HL-60/S4 (cell line): ENCODE results near the gene FASTK.

Source experiments
- in situ Hi-C: fragments of 300-500 bp; cut with MboI; formaldehyde crosslinking; loops from 2 replicates; pipeline ENCODE4 v1.14.3; 2022; ENCODE audit warnings: low sequenced_read_pairs

FASTK gene

GRCh38 chr7:151068069-151068773, 12.4 kb downstream of the FASTK start:
- in situ Hi-C loops: no loop called here

DNA sequence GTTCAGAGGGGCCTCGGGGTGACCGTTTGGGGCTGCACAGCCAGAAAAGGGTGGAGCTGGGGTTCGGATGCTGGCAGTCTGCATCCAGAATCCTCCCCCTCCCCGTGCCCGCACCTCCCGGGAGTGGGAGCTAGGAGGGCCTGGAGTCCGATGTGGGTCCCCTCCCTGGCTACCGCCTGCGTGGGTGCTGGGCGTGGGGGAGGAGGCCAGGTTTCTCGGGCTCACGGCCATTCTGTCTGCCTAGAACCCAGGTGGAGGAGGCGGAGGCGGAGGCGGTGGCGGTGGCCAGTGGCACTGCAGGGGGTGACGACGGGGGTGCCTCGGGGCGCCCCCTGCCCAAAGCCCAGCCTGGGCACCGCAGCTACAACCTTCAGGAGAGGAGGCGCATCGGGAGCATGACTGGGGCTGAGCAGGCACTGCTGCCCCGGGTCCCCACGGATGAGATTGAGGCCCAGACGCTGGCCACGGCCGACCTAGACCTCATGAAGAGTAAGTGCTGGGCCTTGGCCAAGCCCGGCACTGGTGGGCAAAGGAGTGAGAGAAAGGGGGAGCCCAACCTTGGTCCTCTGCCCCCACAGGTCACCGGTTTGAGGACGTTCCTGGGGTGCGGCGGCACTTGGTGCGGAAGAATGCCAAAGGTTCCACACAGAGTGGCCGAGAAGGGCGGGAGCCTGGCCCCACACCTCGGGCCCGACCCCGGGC, 14.2 kb downstream of the FASTK start:
- in situ Hi-C loops: no loop called here

GRCh38 chr7:151065516-151065915, 15.1 kb downstream of the FASTK start:
- in situ Hi-C loops: no loop called here

DNA sequence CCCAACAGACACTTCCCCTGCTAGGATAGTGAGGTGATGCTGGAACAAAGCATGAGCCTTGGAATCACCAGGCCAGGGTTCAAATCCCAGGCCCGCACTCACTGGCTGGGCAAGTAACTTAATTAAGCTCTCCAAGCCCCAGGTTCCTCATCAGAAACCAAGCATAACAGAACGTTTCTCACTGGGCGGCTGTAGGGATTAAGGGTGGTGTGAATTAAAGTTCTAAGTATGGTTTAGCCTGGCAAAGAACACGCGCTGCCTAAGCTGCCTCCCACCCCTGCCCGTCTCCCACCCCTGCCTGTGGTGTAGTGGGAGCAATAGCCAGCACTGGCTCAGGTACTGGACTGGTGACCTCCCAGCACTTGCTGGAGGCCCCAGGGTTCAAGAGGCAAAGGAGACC, 15.6 kb downstream of the FASTK start:
- in situ Hi-C loops: no loop called here

- in situ Hi-C loops: no loop called here
These were observed 16.2 kb downstream of the FASTK start for GRCh38 chr7:151064454-151064853.

GRCh38 chr7:151063212-151063561, 17.4 kb downstream of the FASTK start:
- in situ Hi-C loops: no loop called here

- in situ Hi-C loops: no loop called here
These were observed 18.0 kb downstream of the FASTK start for GRCh38 chr7:151062399-151063211.

GRCh38 chr7:151062111-151062398, 18.6 kb downstream of the FASTK start:
- in situ Hi-C loops: no loop called here

GRCh38 chr7:151061213-151062110, 19.1 kb downstream of the FASTK start:
- in situ Hi-C loops: no loop called here

DNA sequence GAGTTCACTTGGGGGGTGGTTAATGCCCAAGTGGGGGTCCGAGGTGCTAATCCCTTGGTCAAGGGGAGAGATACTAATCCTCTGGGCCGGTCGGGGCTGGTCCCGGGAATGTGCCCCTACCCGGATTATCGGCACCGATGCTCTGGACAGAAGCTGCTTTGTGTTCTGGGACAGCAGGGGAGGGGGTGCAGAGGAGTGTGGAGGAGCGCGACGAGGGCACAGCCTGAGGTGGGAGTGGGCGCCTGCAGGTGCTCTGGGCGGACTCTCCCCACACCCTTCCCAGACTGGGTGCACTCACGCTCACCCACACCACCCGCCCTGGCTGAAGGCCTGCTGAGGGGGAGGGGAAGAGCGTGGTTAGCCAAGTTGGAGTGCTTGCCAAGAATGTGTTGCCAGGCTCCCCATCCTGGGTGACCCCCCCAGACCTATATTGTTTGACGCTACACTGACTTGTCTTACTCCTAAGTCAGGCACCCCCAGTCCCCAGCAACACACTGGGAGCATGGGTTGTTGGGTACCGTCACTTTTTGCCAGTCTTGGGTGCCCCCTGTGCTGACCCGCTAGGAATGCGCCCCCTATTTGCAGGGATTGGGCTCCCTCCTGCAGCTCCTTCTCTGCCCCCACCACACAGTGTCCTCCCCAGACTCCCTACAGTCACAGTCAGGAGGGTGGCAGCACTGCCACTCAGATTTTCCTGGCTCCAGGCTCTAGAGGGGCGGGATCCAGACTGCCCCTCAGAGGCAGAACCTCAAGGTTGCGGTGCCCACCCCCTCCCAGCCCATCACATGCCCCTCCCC, 20.0 kb downstream of the FASTK start:
- in situ Hi-C loops: no loop called here

- in situ Hi-C loops: no loop called here
These were observed 20.5 kb downstream of the FASTK start for GRCh38 chr7:151060113-151060415.

- in situ Hi-C loops: no loop called here
These were observed 21.1 kb downstream of the FASTK start, which contains the start of gene SLC4A2 for GRCh38 chr7:151059367-151060112. TSS of gene SLC4A2 (plus strand) at chr7:151059589. CDS start at chr7:151061988, 2,399 bp downstream.

GRCh38 chr7:151058781-151059366, 21.7 kb downstream of the FASTK start:
- in situ Hi-C loops: no loop called here

GRCh38 chr7:151057989-151058780, 22.4 kb downstream of the FASTK start:
- in situ Hi-C loops: no loop called here

DNA sequence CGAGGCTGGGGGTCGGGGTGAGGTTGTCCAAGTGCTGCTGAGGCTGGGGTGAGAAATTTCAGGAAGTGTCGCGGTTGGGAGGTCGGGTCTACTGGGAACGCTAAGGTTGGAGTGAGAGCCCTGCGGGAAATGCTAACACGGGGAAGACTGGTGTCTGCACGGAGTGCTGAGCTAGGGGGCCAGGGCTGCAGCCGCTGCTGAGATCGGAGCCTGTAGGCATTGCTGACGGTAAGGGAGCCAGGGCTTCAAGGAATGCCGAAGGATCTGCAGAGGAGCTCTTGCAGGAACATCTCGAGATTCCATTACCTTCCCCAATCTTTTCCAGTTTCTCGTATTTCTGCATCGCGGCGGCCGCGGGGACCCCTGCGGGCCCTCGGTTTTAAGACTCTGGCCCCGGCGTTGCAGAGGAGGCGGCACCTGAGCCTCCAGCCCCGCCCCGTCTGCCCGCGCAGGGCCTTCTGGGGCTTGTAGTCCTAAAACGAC, 23.1 kb downstream of the FASTK start, which contains the start of gene CDK5:
CDK5 (minus strand) TSS at position 392 of the 483 bp plus-strand sequence; CDS start at position 343, 49 bp downstream.
- in situ Hi-C loops: no loop called here

DNA sequence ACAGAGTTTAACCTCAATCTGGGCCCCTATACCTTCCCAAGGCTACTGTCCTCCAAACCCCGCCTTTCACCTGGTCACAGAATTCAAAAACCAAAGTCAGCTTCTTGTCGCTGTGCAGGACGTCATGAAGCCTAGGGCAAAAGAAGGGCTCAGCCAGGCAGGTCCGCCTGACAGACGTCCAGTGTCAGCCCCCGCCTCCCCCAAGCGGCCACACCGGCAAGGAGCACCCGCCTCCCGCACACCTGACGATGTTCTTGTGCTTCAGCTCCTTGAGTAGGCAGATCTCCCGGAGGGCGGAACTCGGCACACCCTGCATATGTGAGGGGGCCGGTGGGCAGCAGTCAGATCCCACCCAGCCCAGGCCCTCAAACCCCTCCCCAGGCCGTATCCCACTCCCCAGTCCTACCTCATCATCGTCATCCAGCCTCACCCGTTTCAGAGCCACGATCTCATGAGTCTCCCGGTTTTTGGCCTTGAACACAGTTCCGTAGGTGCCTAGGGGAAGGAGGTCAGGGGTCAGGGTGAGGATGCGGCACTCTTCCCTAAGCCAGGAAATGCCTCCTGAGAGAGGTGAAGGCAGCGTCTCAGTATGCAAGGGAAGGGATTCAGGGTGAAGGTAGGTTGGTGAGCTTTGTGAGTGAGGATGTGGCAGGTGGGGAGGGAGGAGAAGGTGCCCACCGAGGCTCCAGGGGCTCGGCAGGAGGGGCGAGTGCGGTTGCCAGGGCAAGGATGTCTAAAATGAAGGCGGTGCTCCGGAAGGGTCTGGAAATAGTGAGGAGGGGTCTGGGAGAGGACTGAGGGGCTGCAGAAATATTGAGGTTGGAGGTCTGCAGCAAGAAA, 23.7 kb downstream of the FASTK start:
- in situ Hi-C loops: no loop called here

DNA sequence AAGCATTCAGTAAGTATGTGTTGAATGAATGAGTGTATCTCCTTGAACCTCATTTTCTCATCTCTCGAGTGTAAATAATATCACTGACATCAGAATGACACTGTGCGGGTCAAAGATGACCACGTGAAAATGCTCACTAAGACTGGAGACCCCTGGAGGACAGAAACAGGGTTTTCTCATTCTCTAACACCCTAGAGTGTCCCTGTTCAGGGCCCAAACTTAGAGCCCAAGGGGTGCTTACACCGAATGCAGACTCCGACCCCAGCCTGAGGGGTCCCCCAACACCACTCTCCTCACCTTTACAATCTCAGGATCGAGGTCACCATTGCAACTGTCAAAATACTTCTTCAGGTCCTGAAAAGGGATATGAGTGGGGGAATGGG, 24.3 kb downstream of the FASTK start:
- in situ Hi-C loops: no loop called here
